ENCODE measurements around the gene MEIOC.

MEIOC gene

GRCh38 chr17:44719444-44719843 is 63.2 kb downstream of the MEIOC start:
- DNase-seq = no peak

GRCh38 chr17:44722254-44722653 is 66.0 kb downstream of the MEIOC start:
- no peak for DNase-seq
